GM21390 (cell line): ENCODE measurements around the gene HNRNPK.
A peak's percentile ranks its signal among the peaks of the same experiment; 100 is the strongest.
"Not testable (repeated sequence)": the region's sequence is repeated elsewhere in the genome, so short reads cannot be mapped to it uniquely, and the experiment has no call there.

Source experiments
- ATAC-seq: cut with Tn5 transposase; IDR thresholded peaks from one replicate; pipeline ENCODE4 v1.9.1; 2021; ENCODE audit not compliant: unreplicated experiment

Gene HNRNPK

GRCh38 chr9:83977196-83977595 lies 2.8 kb downstream of the HNRNPK start:
- no peak for ATAC-seq

DNA sequence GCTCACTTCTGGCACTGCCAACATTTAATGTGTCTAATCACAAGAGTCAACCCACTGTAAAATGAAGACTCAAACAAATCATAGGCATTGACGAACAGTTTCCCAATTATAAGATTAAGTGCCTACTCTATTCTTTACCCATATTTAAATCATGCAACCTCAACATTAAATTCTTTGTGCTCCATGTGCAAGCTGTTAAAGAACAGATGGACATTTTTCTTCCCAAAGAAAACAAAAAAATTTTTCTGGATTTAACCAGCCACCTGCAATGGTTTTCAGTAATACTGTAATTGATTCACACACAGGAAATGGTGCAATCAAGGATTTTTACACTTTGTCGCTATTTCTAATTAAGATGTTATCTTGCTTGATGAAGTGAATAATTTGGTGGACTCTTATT lies 3.6 kb downstream of the HNRNPK start:
- no peak for ATAC-seq

DNA sequence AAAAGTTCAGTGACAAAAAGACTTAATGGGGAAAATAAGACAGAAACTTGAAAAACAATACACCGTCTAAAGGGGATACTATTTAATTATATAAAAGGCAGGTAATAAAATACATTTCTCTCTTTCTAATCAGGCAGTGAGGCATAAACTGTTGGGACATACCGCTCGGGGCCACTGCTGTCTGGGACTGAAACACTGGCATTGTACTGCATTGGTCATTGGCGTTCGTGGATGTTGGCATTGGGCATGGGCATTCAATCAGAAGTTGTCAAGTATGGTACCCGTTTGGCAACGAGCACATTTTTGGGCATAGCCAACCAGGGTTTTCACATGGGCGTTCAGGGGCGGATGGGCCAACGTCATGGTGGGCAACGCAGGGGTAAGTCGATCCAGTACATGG lies 4.7 kb downstream of the HNRNPK start:
- ATAC-seq, result no peak

DNA sequence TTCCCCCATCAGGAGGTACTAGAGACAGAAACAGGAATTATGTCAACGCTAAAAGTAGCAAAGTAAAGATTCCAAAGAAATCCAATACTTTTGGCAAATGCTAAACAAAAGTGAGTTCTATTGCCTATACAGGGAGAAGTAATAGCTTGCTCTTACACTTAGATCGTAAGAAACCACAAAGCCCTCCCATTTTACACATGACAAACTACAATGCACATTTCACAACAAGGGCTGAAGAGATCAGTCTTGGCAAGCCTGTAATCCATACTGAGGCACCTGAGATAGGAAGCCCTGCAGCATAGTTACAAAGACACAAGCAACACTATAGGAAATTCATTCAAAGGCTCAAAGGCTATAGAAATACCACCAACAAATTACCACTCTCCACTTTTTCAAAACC lies 7.7 kb downstream of the HNRNPK start:
- no peak for ATAC-seq

GRCh38 chr9:83971485-83971884 lies 8.5 kb downstream of the HNRNPK start:
- ATAC-seq, result no peak

DNA sequence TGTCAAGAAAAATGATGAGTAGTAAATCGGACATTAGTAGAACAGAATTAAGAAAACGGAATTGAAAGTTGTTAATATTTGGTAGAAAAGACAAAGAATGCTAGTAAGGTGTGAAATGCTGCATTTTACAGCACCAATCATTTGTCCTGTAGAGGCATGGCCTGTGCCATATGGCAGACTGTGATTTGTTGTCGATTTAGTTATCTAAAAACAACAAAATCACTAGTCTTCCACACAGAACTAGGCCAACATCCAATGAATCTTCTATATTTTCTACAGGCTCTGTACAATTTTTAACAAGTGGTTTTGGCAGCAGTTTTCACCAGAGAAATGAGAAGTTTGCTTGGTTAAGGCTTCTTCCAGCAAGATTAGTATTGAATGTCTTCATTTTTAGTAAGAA lies 10.4 kb downstream of the HNRNPK start:
- no peak for ATAC-seq

DNA sequence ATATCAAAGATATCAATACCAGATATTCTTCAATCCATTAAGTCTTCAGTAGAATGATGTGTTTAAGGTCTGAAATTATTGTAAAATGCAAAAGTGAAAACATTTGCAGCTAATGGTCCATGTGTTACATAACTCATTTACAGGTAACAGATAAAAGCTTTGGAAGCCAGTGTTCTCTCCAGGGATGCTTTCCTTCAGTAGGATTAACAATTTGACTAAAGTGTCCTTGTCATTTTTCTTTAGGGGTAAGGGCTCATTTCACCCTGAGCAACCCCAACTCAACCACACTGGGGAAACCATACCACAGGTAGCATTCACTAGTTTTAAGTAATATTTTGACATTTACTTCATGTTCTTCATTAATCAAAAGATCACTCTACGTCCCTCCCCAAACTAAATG lies 12.9 kb downstream of the HNRNPK start:
- ATAC-seq, result no peak

- ATAC-seq, result no peak
Measured at GRCh38 chr9:83966209-83966582, 13.8 kb downstream of the HNRNPK start.

DNA sequence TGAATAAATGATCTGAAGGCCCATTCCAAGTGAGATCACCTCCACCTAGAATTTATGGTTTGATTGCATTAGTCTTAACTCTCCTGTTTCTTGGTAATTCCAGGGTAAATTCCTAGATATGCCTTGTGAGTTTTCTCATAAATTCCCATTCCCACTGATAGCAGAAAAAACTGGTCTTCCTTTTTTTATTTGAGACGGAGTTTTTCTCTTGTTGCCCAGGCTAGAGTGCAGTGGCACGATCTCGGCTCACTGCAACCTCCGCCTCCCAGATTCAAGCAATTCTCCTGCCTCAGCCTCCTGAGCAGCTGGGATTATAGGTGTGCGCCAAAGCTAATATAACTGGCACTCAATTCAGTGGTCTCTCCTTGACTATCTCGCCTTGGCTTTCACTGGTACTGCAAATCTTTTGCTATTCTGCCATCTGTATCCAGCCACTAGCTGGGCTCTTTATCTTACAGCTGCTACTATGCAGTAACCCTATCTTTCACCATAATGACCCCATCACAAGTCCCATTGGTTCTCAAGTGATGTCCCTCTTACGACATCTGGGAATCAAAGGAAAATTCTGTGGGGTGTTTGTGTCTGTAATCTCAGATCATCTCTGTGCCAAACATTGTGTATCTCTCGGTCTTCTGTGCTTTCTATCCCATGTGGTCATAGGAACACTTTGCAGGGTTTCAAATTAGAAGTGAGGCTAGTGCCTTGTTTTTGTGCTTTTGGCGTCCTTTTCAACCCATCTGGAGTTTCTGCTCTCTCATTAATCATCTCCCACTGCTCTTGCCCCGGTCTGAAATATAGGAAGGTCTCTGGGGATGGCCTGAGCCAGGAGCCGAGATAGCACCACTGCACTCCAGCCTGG lies 14.4 kb downstream of the HNRNPK start:
- no peak for ATAC-seq

DNA sequence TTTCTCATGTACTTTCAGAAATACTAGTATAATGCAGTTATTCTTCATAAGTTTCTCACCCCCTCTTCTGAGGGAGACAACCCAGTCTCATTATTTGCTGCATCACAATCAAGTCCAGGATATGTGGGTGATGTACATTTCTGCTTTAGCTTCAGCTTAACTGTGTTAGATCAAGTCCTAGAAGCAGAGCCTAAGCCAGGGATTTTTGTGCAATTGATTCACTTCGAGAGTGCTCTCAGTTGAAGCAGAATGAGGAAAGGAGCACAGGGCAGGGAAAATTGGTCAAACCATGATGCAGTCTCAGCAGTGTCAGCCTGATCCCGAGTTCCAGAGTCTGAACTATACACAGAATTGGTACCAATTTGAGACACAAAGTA lies 15.1 kb downstream of the HNRNPK start:
- no peak for ATAC-seq

GRCh38 chr9:83962165-83962564 lies 17.9 kb downstream of the HNRNPK start:
- ATAC-seq, result no peak

DNA sequence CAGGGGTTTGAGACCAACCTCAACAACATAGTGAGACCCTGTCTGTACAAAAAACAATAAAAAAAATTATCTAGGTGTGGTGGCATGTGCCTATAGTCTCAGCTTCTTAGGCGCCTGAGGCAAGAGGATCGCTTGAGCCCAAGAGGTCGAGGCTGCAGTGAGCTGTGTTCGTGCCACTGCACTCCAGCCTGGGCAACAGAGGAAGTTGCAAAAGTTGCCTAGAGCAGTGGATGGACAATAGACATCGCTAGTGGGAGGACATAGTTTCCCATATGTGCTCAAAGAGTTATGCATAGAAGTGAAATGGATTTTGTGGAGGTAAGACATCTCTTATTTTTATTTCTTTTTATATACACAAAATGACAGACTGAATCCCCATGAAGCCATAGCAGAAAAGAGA lies 19.0 kb downstream of the HNRNPK start:
- no peak for ATAC-seq

GRCh38 chr9:83959061-83959460 lies 21.0 kb downstream of the HNRNPK start:
- ATAC-seq, result no peak

- no peak for ATAC-seq
Measured at GRCh38 chr9:83957248-83957513, 22.8 kb downstream of the HNRNPK start.

DNA sequence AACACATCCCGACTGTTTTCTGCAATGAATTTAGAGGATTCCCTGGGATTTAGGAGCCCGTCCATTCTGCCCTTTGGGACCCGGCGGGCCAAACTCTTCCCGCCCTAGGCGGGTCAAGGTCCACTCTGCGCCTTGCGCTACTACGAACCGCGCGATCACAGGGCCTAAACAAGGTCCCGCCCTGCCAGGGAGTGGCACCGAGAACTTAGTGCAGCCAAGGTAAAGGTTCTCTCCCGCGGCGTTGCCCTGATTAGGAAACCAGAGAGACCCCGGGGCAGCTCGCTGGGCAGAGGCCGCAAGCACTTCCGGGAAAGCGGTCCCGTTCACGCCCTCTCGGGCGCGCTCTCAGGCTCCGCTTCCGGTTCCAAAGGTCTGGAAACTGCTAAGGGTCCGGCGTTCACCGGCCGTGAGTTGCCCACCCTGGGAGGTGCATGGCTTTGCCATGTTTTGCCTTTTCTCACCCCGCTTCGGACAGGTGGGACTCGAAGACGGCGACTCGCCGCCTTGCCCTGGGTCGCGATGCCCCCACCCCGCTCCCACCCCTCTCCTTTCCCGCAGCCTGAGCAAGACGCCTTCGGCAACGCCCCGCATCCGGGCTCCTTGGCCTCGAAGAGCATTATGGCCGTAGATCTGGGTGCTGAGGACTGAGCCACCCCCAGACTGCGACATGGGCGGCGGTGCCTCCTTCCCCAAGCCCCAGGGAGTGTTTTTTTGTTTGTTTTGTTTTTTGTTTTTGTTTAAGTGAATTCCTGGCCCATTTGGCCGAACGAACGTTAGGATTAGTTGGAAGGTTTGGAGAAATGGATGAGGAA lies 23.4 kb downstream of the HNRNPK start:
- peak; percentile 81 for ATAC-seq

- ATAC-seq, result peak; percentile 59
Measured at GRCh38 chr9:83956086-83956435, 24.0 kb downstream of the HNRNPK start.

DNA sequence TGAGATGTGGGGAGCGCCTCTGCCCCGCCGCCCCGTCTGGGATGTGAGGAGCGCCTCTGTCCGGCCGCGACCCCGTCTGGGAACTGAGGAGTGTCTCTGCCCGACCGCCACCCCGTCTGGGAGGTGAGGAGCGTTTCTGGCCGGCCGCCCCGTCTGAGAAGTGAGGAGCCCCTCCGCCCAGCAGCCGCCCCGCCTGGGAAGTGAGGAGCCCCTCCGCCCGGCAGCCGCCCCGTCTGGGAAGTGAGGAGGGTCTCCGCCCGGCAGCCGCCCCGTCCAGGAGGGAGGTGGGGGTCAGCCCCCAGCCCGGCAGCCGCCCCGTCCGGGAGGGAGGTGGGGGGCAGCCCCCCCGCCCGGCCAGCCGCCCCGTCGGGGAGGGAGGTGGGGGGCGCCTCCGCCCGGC lies 31.9 kb downstream of the HNRNPK start:
- not testable (repeated sequence) for ATAC-seq

GRCh38 chr9:83940590-83941303 lies 39.3 kb downstream of the HNRNPK start:
- no peak for ATAC-seq

DNA sequence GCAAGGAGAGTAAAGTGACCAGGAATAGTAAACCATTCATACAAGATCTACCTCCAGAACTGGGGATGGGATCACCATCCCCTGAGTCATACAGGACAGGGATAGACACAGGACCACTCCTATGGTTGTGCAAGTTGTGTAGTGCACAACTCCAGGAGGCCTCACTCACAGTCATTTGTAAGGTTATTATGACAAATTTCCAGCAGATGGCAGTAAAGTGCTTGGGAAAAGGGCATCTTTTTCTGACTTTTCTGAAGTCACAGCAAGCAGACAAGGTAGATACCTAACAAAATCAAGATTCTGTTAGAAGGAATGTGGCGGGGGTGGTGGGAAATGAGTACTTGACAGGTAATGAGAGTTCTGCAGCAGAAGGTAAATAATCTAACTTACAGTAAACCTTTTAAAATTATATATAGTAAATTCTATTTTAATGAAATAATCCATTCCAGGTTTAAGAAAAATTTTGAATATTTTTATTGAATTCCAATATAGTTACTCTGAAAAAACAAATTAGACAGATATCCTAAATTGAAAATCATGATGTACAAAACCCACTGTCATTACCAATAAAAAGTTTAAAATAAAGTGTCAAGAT lies 42.1 kb downstream of the HNRNPK start:
- ATAC-seq, result peak; percentile 61

DNA sequence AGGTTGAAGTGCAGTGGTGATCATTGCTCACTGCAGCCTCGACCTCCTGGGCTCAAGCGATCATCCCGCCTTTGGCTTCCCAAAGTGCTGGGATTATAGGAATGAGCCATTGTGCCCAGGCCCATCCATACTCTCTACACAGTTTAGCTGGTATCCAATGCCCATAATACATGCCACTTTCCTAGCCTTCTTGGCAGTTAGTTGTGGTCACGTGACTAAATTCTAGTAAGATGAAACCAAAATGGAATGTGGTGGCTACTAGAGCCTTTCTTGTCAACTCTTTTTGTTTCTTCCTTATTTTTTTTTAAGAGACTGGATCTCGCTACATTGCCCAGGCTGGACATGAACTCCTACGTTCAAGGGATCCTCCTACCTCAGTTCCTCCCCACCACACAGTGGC lies 43.5 kb downstream of the HNRNPK start:
- no peak for ATAC-seq

GRCh38 chr9:83935276-83935935 lies 44.6 kb downstream of the HNRNPK start:
- ATAC-seq, result no peak
